ENCODE results near the gene C5AR1.

GRCh38 chr19:47340477-47341208 lies 31.0 kb downstream of the C5AR1 start:
- TF ChIP-seq CTCF (IDR thresholded peaks at IDR 0.05) (no peak), EP300 (IDR thresholded peaks at IDR 0.05) (no peak)

Data from ovary (tissue), 3 donors.